GM12874 (cell line): ENCODE results near the gene ZMYND10.

ENCODE experiments used
- CTCF ChIP-seq: IDR thresholded peaks from 2 replicates; pipeline ENCODE4 v1.5.1; 2011; ENCODE audit warnings: low read depth, mild to moderate bottlenecking, control low read depth, low read length, moderate library complexity; ENCODE audit not compliant: insufficient read depth

Gene ZMYND10

GRCh38 chr3:50341996-50342650 is 3.4 kb downstream of the ZMYND10 start:
- no peak for TF ChIP-seq CTCF

- TF ChIP-seq CTCF: no peak
Observed at GRCh38 chr3:50341537-50341936, 4.0 kb downstream of the ZMYND10 start.

GRCh38 chr3:50340448-50341329 is 4.8 kb downstream of the ZMYND10 start, which contains the start of gene RASSF1:
Gene RASSF1 (minus strand): TSS chr3:50340836. CDS start chr3:50340805, 31 bp downstream.
- no peak for TF ChIP-seq CTCF

GRCh38 chr3:50340147-50340447 is 5.4 kb downstream of the ZMYND10 start:
- no peak for TF ChIP-seq CTCF

- TF ChIP-seq CTCF: no peak
Observed at GRCh38 chr3:50339485-50340146, 5.9 kb downstream of the ZMYND10 start.

- no peak for TF ChIP-seq CTCF
Observed at GRCh38 chr3:50338965-50339364, 6.6 kb downstream of the ZMYND10 start.

- no peak for TF ChIP-seq CTCF
Observed at GRCh38 chr3:50337175-50337861, 8.2 kb downstream of the ZMYND10 start.
